Activated T-cell treated with anti-CD3 and anti-CD28 coated beads for 4 hours (primary cell): Measurements from ENCODE around the gene HS3ST6.
A peak's percentile ranks its signal among the peaks of the same experiment; 100 is the strongest.

ENCODE experiments used
- DNase-seq: peaks from one replicate; pipeline ENCODE4 v3.0.0-alpha.2; 2020

The HS3ST6 gene

DNA sequence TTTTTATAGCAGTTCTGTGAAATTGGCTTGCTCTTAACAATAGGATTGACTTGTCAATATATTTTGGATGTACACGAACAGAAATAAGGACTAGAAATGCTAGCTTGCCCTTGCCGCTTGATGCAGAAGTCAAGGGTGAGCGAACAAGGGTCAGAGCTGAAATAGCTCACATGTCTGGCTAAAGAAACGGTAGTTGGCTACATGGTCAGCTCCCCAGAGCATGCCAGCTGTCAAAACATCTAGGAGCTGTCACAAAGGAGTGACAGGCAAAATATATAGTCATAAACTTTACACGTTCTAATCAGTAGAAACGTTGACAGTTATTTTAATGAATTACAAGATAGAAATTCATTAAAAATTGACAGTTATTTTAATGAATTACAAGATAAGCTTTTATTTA, 43.4 kb downstream of the HS3ST6 start:
- no peak for DNase-seq

GRCh38 chr16:1871974-1872635, 46.1 kb downstream of the HS3ST6 start, which contains the start of gene MEIOB:
MEIOB (minus strand) TSS chr16:1872164; CDS start chr16:1868175, 3,989 bp downstream.
- peak; percentile 26 for DNase-seq

DNA sequence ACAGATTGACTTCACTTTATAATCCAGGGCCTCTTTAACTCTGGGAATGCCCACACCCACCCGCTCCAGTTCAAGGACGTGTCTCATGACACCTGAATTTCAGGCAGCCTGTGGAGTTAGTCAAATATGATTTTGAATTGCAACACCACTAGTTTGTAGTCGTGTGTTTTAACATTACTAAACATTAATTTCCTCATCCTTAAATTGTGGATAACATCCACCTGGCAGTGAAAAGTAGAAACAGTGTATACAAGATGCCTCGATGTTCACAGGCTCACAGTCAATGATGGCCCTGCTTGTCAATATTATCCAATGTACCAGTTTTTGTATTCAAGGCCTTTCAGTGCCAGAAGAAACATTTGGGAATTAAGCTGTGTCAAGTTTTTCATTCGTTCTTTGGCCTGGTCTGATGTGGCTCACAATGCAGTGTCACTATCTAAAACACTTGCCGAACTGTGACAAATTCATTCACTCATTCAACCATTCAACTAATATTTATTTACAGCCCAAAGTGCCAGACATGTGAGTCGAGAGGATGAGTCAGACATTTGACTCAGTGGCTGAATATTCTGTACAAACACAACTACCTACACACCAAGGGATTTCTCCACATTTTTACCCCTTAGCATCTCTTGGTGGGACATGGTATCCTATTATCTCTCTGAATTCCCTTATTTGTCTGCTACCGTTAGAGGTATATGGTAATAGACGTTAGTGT, 47.7 kb downstream of the HS3ST6 start:
- no peak for DNase-seq

DNA sequence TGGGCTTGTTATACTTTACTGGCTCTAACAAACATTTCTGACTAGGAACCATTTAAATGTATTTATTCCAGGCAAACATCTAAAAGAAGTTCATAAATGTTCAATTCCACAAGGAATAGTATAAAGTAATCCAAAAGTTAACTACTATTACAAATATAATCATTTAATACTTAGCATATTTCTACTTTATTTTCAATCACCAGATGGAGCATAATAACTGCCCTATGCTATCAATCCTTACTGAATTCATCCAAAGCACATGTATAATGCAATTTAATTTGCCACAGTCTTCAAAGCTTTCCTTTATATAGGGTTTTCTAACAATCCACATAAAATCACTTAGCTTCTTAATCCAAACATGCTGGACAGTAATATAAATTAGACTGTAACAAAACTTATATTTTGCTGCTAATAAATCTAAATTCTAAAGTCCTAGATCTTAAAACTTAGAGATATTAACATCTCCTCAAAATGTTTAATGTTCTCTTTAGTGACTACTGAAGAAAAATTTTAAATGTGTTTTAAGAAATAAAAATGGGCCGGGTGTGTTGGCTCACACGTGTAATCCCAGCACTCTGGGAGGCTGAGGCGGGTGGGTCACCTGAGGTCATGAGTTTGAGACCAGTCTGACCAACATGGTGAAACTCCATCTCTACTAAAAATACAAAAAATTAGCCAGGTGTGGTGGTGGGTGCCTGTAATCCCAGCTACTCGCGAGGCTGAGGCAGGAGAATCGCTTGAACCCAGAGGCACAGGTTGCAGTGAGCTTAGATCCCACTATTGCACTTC, 52.1 kb downstream of the HS3ST6 start:
- no peak for DNase-seq

DNA sequence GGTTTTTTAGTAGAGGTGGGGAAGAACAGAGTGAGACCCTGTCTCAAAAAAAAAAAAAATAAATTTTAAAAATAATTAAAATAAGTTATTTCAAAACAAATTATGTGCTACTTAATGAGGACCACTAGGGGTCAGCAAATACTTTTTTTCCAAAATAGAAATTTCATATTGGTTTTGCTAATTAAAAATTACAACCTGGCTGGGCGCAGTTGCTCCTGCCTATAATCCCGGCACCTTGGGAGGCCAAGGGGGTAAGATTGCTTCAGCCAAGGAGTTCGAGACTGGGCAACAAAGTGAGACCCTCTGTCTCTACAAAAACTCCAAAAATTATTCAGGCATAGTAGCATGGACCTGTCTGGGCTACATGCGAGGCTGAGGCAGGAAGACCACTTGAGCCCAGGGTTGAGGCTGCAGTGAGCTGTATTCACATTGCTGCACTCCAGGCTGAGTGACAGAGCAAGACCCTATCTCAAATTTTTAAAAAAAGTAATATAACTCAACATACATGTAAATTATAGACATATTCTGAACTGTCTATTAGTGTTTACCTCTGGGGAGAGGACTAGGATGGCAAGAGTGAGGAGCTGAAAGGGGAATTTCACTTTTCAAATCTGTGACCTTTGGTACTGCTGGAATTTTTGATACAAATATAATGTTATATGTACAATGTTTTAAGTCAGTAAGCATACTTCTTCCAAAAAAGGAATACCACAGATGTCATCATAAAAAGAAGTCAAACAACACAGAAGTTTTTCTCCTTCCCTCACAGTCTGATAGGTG, 54.3 kb downstream of the HS3ST6 start:
- DNase-seq = no peak

- no peak for DNase-seq
Observed at GRCh38 chr16:1862394-1862793, 55.8 kb downstream of the HS3ST6 start.

DNA sequence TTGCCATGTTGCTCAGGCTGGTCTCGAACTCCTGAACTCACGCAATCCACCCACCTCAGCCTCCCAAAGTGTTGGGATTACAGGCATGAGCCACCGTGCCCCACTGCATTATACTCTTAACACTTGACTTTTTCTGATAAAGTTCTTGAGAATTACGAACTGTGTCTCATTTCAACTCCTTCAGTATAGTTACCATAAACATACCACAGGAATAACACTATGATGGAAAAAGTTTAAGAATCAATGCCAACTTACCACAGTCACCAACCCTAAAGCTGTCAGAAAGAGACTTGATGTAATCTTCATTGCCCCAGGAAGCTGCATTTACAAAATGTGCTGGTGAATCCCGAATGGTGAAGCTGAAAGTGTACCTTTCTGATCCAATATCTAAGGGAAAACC, 56.5 kb downstream of the HS3ST6 start:
- DNase-seq = no peak
